IMR-90 (cell line): ENCODE results near the gene KATNB1. TPM values are rescaled to one million over a fixed set of nuclear protein-coding genes. Genes with fewer than 3 reads are reported as not detected.

Source experiments
- ATAC-seq: fragments of 200-7000 bp; cut with Tn5 transposase; 2 replicates; pipeline ENCODE4 v1.9.1; 2020; ENCODE audit warnings: low read depth, mild to moderate bottlenecking, moderate library complexity
- BruUV-seq: library from RNA; stranded (reverse); fragments of 400-500 nt; replicated peaks from 2 replicates; lab custom pipeline; 2021; lab: Mats Ljungman, UMichigan
- CTCF ChIA-PET: fragments of 300-600 bp; formaldehyde crosslinking; extraction: SDS; loops from one replicate; lab custom pipeline; 2021; ENCODE audit warnings: antibody characterized with exemption; lab: Yijun Ruan, JAX
- POLR2A ChIA-PET: fragments of 300-600 bp; sonication (Branson Sonifier 250); formaldehyde crosslinking; loops from one replicate; lab custom pipeline; 2022; ENCODE audit warnings: antibody characterized with exemption; ENCODE audit not compliant: unreplicated experiment; lab: Charles Lee
- DNase-seq: peaks from one replicate; pipeline ENCODE4 v3.0.0; 2013
- H2AFZ ChIP-seq: replicated peaks from 2 replicates; pipeline ENCODE3; 2013; ENCODE audit warnings: low read length, mild to moderate bottlenecking; ENCODE audit not compliant: poor library complexity
- H2AK5ac ChIP-seq: 2 replicates; pipeline ENCODE4 v1.6.1; 2013; ENCODE audit warnings: low read depth, low read length, inconsistent platforms
- H2AK9ac ChIP-seq: replicated peaks from 2 replicates; pipeline ENCODE3; 2013; ENCODE audit warnings: mild to moderate bottlenecking, low read depth, low read length, moderate library complexity; ENCODE audit not compliant: poor library complexity
- H2BK120ac ChIP-seq: 2 replicates; pipeline ENCODE4 v1.6.1; 2013; ENCODE audit warnings: low read depth, low read length, inconsistent platforms
- H2BK15ac ChIP-seq: 3 replicates; pipeline ENCODE4 v1.6.1; 2013; ENCODE audit warnings: low read depth, low read length, inconsistent platforms
- H2BK20ac ChIP-seq: 2 replicates; pipeline ENCODE4 v1.6.1; 2013; ENCODE audit warnings: low read depth, mild to moderate bottlenecking, inconsistent platforms, low read length, moderate library complexity
- H2BK5ac ChIP-seq: 2 replicates; pipeline ENCODE4 v1.6.1; 2013; ENCODE audit warnings: mild to moderate bottlenecking, low read depth, low read length, inconsistent platforms; ENCODE audit not compliant: poor library complexity, severe bottlenecking
- H3K14ac ChIP-seq: replicated peaks from 2 replicates; pipeline ENCODE4 v1.6.1; 2013; ENCODE audit warnings: low read depth, low read length, inconsistent platforms
- H3K18ac ChIP-seq: 2 replicates; pipeline ENCODE4 v1.6.1; 2013; ENCODE audit warnings: low read depth, low read length, control low read depth
- H3K23ac ChIP-seq: 2 replicates; pipeline ENCODE4 v1.6.1; 2013; ENCODE audit warnings: low read depth, low read length, inconsistent platforms
- H3K27ac ChIP-seq: 2 replicates; pipeline ENCODE4 v1.5.1; 2013; ENCODE audit warnings: mild to moderate bottlenecking, control low read depth, low read length; ENCODE audit not compliant: insufficient read depth
- H3K27me3 ChIP-seq: 2 replicates; pipeline ENCODE4 v1.6.1; 2013; ENCODE audit warnings: low read length; ENCODE audit not compliant: control insufficient read depth, insufficient read depth
- H3K36me3 ChIP-seq: 2 replicates; pipeline ENCODE4 v1.6.1; 2013; ENCODE audit warnings: low read length, mixed read lengths; ENCODE audit not compliant: control insufficient read depth, insufficient read depth
- H3K4ac ChIP-seq: 2 replicates; pipeline ENCODE4 v1.6.1; 2013; ENCODE audit warnings: low read depth, low read length, inconsistent platforms
- H3K4me1 ChIP-seq: 2 replicates; pipeline ENCODE4 v1.6.1; 2013; ENCODE audit warnings: low read length, mixed read lengths; ENCODE audit not compliant: control insufficient read depth, insufficient read depth
- H3K4me2 ChIP-seq: 2 replicates; pipeline ENCODE4 v1.6.1; 2013; ENCODE audit warnings: low read depth, mild to moderate bottlenecking, control low read depth, low read length, moderate library complexity
- H3K4me3 ChIP-seq: 2 replicates; pipeline ENCODE4 v1.5.1; 2013; ENCODE audit warnings: low read depth, mild to moderate bottlenecking, control low read depth, low read length, moderate library complexity; ENCODE audit not compliant: insufficient read depth
- H3K56ac ChIP-seq: 2 replicates; pipeline ENCODE4 v1.6.1; 2013; ENCODE audit warnings: low read length, inconsistent platforms; ENCODE audit not compliant: insufficient read depth; ENCODE audit errors: extremely low read depth
- H3K79me1 ChIP-seq, 2 experiments: 2 replicates each; pipeline ENCODE4 v1.6.1; 2013; ENCODE audit warnings: low read length in 2 of 2, inconsistent platforms in 1 of 2, low read depth in 1 of 2
- H3K9ac ChIP-seq: 2 replicates; pipeline ENCODE4 v1.6.1; 2013; ENCODE audit warnings: low read depth, low read length, control low read depth
- H3K9me1 ChIP-seq: 2 replicates; pipeline ENCODE4 v1.6.1; 2013; ENCODE audit warnings: low read length, inconsistent platforms; ENCODE audit not compliant: insufficient read depth
- H3K9me3 ChIP-seq: 2 replicates; pipeline ENCODE4 v1.6.1; 2013; ENCODE audit warnings: low read length; ENCODE audit not compliant: control insufficient read depth, insufficient read depth
- H4K20me1 ChIP-seq: 2 replicates; pipeline ENCODE4 v1.6.1; 2013; ENCODE audit warnings: low read length, inconsistent platforms; ENCODE audit not compliant: insufficient read depth
- H4K5ac ChIP-seq: 2 replicates; pipeline ENCODE4 v1.6.1; 2013; ENCODE audit warnings: mild to moderate bottlenecking, low read depth, low read length, control low read depth
- H4K8ac ChIP-seq, 2 experiments: 2 replicates each; pipeline ENCODE4 v1.6.1; 2013; ENCODE audit warnings: low read depth in 2 of 2, low read length in 2 of 2, control low read depth in 1 of 2, inconsistent platforms in 1 of 2
- H4K91ac ChIP-seq: 2 replicates; pipeline ENCODE4 v1.6.1; 2013; ENCODE audit warnings: low read depth, low read length, inconsistent platforms; ENCODE audit not compliant: insufficient read depth
- BHLHE40 ChIP-seq: fragments of 150-350 bp; IDR thresholded peaks from 2 replicates; pipeline ENCODE4 v1.6.1; 2016; ENCODE audit warnings: mild to moderate bottlenecking, low read depth, low read length
- CEBPB ChIP-seq: IDR thresholded peaks from 2 replicates; pipeline ENCODE4 v1.6.1; 2012; ENCODE audit warnings: low read depth, low read length, improper control_type of control experiment
- CHD1 ChIP-seq: IDR thresholded peaks from 2 replicates; pipeline ENCODE4 v1.6.1; 2012; ENCODE audit warnings: low read depth, low read length, improper control_type of control experiment
- FOS ChIP-seq: fragments of 150-350 bp; IDR thresholded peaks from 2 replicates; pipeline ENCODE4 v1.6.1; 2016; ENCODE audit warnings: low read depth, low read length
- MAFK ChIP-seq: IDR thresholded peaks from 2 replicates; pipeline ENCODE4 v1.6.1; 2012; ENCODE audit warnings: low read depth, low read length, improper control_type of control experiment
- MAZ ChIP-seq: IDR thresholded peaks from 2 replicates; pipeline ENCODE4 v1.6.1; 2012; ENCODE audit warnings: low read depth, mild to moderate bottlenecking, low read length, improper control_type of control experiment, moderate library complexity, borderline replicate concordance
- MXI1 ChIP-seq: IDR thresholded peaks from 2 replicates; pipeline ENCODE4 v1.6.1; 2012; ENCODE audit warnings: low read depth, mild to moderate bottlenecking, low read length, moderate library complexity, borderline replicate concordance
- NFE2L2 ChIP-seq: fragments of 150-350 bp; IDR thresholded peaks from 2 replicates; pipeline ENCODE4 v1.6.1; 2016; ENCODE audit warnings: low read depth, mild to moderate bottlenecking, low read length
- POLR2A ChIP-seq: IDR thresholded peaks from 2 replicates; pipeline ENCODE4 v1.6.1; 2012; ENCODE audit warnings: mild to moderate bottlenecking, low read depth, low read length
- RAD21 ChIP-seq: IDR thresholded peaks from 2 replicates; pipeline ENCODE4 v1.6.1; 2012; ENCODE audit warnings: low read length, improper control_type of control experiment
- RCOR1 ChIP-seq: IDR thresholded peaks from 2 replicates; pipeline ENCODE4 v1.6.1; 2012; ENCODE audit warnings: mild to moderate bottlenecking, low read length, improper control_type of control experiment; ENCODE audit not compliant: insufficient replicate concordance
- RFX5 ChIP-seq: IDR thresholded peaks from 2 replicates; pipeline ENCODE4 v1.8.0; 2012; ENCODE audit warnings: low read depth, mild to moderate bottlenecking, low read length, moderate library complexity
- SMC3 ChIP-seq: fragments of 150-350 bp; IDR thresholded peaks from 2 replicates; pipeline ENCODE4 v1.6.1; 2016; ENCODE audit warnings: low read depth, mild to moderate bottlenecking, antibody characterized with exemption, low read length, moderate library complexity
- WGBS, 2 experiments: methylation state at CpG; one replicate each; pipeline versions ENCODE4 v1.1.5 to v1.1.7; 2013; ENCODE audit warnings: missing lambda C conversion rate in 2 of 2; ENCODE audit not compliant: insufficient read length in 1 of 2; ENCODE audit errors: extremely low coverage in 2 of 2; 5-methylcytosine and 5-hydroxymethylcytosine counted together
- dilution Hi-C: fragments of 300-500 bp; cut with HindIII; formaldehyde crosslinking; loops from one replicate; pipeline ENCODE4 v1.14.3; 2018; ENCODE audit warnings: low sequenced_read_pairs; ENCODE audit not compliant: unreplicated experiment
- in situ Hi-C: fragments of 300-500 bp; cut with MboI; formaldehyde crosslinking; loops from 3 replicates; pipeline ENCODE4 v1.14.3; 2019; ENCODE audit warnings: low sequenced_read_pairs, inconsistent platforms, mixed read lengths
- intact Hi-C: fragments of 100-400 bp; cut with micrococcal nuclease; formaldehyde crosslinking; loops from 2 replicates; pipeline ENCODE4 v1.10.0; 2022
- polyA plus RNA-seq, 3 experiments: library from polyadenylated mRNA; depleted of rRNA; stranded (reverse); fragments of >200 nt; gene quantifications; 2 replicates each; pipeline ENCODE4 v1.2.3, GENCODE V29; 2012; ENCODE audit warnings: low replicate concordance in 1 of 3
- total RNA-seq: library from RNA; depleted of rRNA; stranded (reverse); fragments of >200 nt; gene quantifications from 2 replicates; pipeline ENCODE4 v1.2.3, GENCODE V29; 2012
- TF ChIP-seq, protein P1 (sequence below): fragments of 150-350 bp; IDR thresholded peaks from 2 replicates; pipeline ENCODE4 v1.6.1; 2016; ENCODE audit warnings: low read depth, mild to moderate bottlenecking, low read length, moderate library complexity, borderline replicate concordance
- TF ChIP-seq, protein P2 (sequence below): conservative IDR thresholded peaks from 2 replicates; pipeline ENCODE4 v1.5.1; 2012; ENCODE audit warnings: mild to moderate bottlenecking, low read depth, low read length, improper control_type of control experiment
- TF ChIP-seq, protein P3 (sequence below): fragments of 150-350 bp; IDR thresholded peaks from 2 replicates; pipeline ENCODE4 v1.6.1; 2017; ENCODE audit warnings: mild to moderate bottlenecking, antibody characterized with exemption, low read length, low read depth

The KATNB1 gene
- total and polyA plus RNA-seq, 2 of the 4 experiments (the other 2 are of a cell fraction), result 10.9 to 23.5 TPM

DNA sequence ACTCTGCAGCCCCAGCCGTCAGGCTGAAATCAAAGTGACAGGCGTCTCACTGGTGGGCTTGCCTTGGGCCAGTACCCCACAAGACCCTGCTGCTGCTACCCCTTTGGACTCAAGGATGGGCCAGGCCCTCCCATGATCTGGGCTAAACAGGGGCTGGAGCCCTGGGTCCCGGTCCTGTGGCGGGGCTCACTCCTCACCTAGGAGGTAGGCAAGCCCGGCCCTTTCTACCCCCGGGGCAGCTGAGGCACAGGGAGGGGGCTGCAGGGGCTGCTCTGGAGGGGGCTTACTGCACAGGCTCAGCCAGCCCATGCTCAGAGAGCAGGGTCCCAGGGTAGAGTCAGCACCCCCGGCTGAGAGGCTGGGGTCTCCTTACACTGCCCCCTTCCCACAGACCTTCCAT lies 23.6 kb downstream of the KATNB1 start:
- H2BK15ac ChIP-seq, result no peak overlapping the region
- TF ChIP-seq NFE2L2, result no peak
- TF ChIP-seq MAFK, result no peak
- TF ChIP-seq, protein P1, sequence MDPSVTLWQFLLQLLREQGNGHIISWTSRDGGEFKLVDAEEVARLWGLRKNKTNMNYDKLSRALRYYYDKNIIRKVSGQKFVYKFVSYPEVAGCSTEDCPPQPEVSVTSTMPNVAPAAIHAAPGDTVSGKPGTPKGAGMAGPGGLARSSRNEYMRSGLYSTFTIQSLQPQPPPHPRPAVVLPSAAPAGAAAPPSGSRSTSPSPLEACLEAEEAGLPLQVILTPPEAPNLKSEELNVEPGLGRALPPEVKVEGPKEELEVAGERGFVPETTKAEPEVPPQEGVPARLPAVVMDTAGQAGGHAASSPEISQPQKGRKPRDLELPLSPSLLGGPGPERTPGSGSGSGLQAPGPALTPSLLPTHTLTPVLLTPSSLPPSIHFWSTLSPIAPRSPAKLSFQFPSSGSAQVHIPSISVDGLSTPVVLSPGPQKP, result no peak
- no peak for TF ChIP-seq RAD21
- no peak for TF ChIP-seq CEBPB
- TF ChIP-seq SMC3, result no peak
- TF ChIP-seq, protein P2, sequence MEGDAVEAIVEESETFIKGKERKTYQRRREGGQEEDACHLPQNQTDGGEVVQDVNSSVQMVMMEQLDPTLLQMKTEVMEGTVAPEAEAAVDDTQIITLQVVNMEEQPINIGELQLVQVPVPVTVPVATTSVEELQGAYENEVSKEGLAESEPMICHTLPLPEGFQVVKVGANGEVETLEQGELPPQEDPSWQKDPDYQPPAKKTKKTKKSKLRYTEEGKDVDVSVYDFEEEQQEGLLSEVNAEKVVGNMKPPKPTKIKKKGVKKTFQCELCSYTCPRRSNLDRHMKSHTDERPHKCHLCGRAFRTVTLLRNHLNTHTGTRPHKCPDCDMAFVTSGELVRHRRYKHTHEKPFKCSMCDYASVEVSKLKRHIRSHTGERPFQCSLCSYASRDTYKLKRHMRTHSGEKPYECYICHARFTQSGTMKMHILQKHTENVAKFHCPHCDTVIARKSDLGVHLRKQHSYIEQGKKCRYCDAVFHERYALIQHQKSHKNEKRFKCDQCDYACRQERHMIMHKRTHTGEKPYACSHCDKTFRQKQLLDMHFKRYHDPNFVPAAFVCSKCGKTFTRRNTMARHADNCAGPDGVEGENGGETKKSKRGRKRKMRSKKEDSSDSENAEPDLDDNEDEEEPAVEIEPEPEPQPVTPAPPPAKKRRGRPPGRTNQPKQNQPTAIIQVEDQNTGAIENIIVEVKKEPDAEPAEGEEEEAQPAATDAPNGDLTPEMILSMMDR, result no peak
- no peak for TF ChIP-seq BHLHE40
- TF ChIP-seq MXI1, result no peak
- TF ChIP-seq RCOR1, result no peak
- TF ChIP-seq, protein P3, sequence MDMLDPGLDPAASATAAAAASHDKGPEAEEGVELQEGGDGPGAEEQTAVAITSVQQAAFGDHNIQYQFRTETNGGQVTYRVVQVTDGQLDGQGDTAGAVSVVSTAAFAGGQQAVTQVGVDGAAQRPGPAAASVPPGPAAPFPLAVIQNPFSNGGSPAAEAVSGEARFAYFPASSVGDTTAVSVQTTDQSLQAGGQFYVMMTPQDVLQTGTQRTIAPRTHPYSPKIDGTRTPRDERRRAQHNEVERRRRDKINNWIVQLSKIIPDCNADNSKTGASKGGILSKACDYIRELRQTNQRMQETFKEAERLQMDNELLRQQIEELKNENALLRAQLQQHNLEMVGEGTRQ, result no peak
- TF ChIP-seq FOS, result no peak
- no peak for TF ChIP-seq MAZ
- TF ChIP-seq RFX5, result no peak
- no peak for TF ChIP-seq CHD1
- no peak for TF ChIP-seq POLR2A
- CTCF ChIA-PET, result interaction anchor here (1.1 kb wide), 1 partner anchor 141 kb away, joined by 3 read pairs; no protein-coding TSS in a partner anchor
- POLR2A ChIA-PET, result no interaction called here
- no peak overlapping the region for H4K5ac ChIP-seq
- DNase-seq, result no peak
- H2AK9ac ChIP-seq, result no peak overlapping the region
- H3K23ac ChIP-seq, result no peak overlapping the region
- no peak overlapping the region for H3K4me2 ChIP-seq
- no peak overlapping the region for H3K14ac ChIP-seq
- peaks cover 5% of the 10 kb centered on the region for H3K4me1 ChIP-seq
- no peak overlapping the region for H3K4ac ChIP-seq
- intact Hi-C loops, result no loop called here
- peaks cover 5 to 13% of the 10 kb centered on the region in 2 experiments; a peak in 2 of 4 replicates for H3K79me1 ChIP-seq
- H3K4me3 ChIP-seq, result no peak overlapping the region
- no peak overlapping the region for H2BK20ac ChIP-seq
- in situ Hi-C loops, result loop anchor here (10.0 kb wide), 2 partner anchors 106 to 246 kb away; partner anchors contain the start of genes USB1 and ZNF319
- no peak overlapping the region for H3K27ac ChIP-seq
- no peak overlapping the region for H2BK120ac ChIP-seq
- H3K9me1 ChIP-seq, result peaks cover 4% of the 10 kb centered on the region
- dilution Hi-C loops, result no loop called here
- H3K56ac ChIP-seq, result no peak overlapping the region
- no peak overlapping the region for H3K9ac ChIP-seq
- peaks cover 3% of the 10 kb centered on the region; the same call in 1 of the 2 replicates for H4K20me1 ChIP-seq
- H4K8ac ChIP-seq, result no peak overlapping the region
- no CpG with 5 or more reads among the region's 7 CpGs for WGBS, 2 experiments
- no TSS peak for BruUV-seq
- no peak overlapping the region for H2AFZ ChIP-seq
- no peaks in the 10 kb centered on the region for H3K9me3 ChIP-seq
- H3K27me3 ChIP-seq, result no peaks in the 10 kb centered on the region
- peaks cover 59% of the 10 kb centered on the region for H3K36me3 ChIP-seq
- no peak overlapping the region for H4K91ac ChIP-seq
- H2AK5ac ChIP-seq, result no peak overlapping the region
- no peak overlapping the region for H3K18ac ChIP-seq
- no peak for ATAC-seq
- H2BK5ac ChIP-seq, result no peak overlapping the region
